ENCODE measurements around the gene ELK4. TPM values are rescaled to one million over a fixed set of nuclear protein-coding genes. Genes with fewer than 3 reads are reported as not detected.

ELK4 gene
- total and polyA plus RNA-seq, 2 of the 13 experiments (the other 11 are each of a cell fraction or from before 2014, with no cell fraction given), result 8.3 to 13.1 TPM

DNA sequence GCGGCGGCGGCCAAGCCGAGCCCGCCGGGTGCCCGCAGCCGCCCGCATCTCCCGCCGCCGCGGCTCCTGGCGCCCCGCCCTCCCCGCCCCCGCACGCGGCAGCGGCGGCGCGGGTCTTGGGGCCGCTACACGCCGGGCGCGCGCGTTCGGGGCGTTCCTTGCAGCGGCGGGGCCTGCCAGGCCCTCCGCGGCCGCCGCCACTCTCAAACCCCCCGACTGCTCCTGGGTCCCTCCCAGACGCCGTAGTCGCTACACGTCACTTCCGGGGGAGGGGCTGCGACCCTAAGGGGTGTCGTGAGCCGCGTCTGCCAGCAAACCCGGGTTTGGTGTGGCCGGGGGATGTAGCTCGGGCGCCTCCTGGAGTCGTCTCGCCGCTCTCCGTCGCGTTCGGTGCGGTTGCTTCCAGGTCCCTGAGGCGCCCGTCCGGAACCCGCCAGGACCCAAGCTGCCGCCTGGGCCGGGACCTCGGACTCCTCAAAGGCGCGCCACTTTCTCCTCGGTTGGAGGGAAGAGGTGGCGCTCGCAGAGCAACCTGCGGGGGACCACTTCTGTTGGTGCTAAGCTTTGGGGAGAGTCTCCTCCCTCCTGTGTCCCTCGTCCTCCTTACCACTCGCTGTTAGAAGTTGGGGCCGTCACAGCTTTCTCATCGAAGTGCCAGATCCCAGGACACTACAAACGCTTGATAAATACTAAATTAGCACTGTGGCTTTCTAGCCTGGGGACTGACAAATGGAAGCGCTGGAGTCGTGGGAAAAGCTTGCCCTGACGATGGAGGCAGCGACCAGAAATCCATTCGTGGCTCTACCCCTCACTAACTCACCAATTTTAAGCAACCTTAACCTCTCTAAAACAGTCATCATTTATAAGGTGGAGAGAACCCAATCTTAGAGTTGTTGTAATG lies at the start of gene ELK4 (continued):
- TF ChIP-seq, protein P1, sequence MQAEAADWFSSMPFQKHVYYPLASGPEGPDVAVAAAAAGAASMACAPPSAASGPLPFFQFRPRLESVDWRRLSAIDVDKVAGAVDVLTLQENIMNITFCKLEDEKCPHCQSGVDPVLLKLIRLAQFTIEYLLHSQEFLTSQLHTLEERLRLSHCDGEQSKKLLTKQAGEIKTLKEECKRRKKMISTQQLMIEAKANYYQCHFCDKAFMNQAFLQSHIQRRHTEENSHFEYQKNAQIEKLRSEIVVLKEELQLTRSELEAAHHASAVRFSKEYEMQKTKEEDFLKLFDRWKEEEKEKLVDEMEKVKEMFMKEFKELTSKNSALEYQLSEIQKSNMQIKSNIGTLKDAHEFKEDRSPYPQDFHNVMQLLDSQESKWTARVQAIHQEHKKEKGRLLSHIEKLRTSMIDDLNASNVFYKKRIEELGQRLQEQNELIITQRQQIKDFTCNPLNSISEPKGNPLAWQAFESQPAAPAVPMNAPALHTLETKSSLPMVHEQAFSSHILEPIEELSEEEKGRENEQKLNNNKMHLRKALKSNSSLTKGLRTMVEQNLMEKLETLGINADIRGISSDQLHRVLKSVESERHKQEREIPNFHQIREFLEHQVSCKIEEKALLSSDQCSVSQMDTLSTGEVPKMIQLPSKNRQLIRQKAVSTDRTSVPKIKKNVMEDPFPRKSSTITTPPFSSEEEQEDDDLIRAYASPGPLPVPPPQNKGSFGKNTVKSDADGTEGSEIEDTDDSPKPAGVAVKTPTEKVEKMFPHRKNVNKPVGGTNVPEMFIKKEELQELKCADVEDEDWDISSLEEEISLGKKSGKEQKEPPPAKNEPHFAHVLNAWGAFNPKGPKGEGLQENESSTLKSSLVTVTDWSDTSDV (CRISPR knock-in tag; IDR thresholded peaks at IDR 0.05), result no peak
- TF ChIP-seq ISL2 (CRISPR knock-in tag; IDR thresholded peaks at IDR 0.05) (peak; percentile 80), ZFP1 (CRISPR knock-in tag; IDR thresholded peaks at IDR 0.05) (0 out of 2 replicates have a peak, but pooled peaks have one; percentile 36), ZNF317 (CRISPR knock-in tag; IDR thresholded peaks at IDR 0.05) (peak; percentile 34; the same call in 1 of the 2 replicates), ZNF432 (CRISPR knock-in tag; IDR thresholded peaks at IDR 0.05; ENCODE audit: borderline replicate concordance) (no peak), ERF (CRISPR knock-in tag; IDR thresholded peaks at IDR 0.05) (peak; percentile 89), TSC22D2 (CRISPR knock-in tag; IDR thresholded peaks at IDR 0.05; ENCODE audit: borderline replicate concordance) (no peak), TCF7 (IDR thresholded peaks at IDR 0.05; ENCODE audit: low read depth) (no peak), TAF1 (CRISPR knock-in tag; IDR thresholded peaks at IDR 0.05) (peak; percentile 92), BRCA1 (CRISPR knock-in tag; IDR thresholded peaks at IDR 0.05) (no peak), ZNF777 (CRISPR knock-in tag; IDR thresholded peaks at IDR 0.05) (peak; percentile 66), NAIF1 (CRISPR knock-in tag; IDR thresholded peaks at IDR 0.05; ENCODE audit: borderline replicate concordance) (no peak), AGO1 (IDR thresholded peaks at IDR 0.05; ENCODE audit: low read depth, low read length, poor library complexity, severe bottlenecking) (peak; percentile 60), ZKSCAN5 (CRISPR knock-in tag; IDR thresholded peaks at IDR 0.05) (no peak), ZNF850 (CRISPR knock-in tag; conservative IDR thresholded peaks at IDR 0.05) (no peak), POLR2A (IDR thresholded peaks at IDR 0.05; ENCODE audit: insufficient read depth in 1 of 2, low read depth in 2 of 2, low read length in 2 of 2) (peak; percentile 90 to 98), FOXA3 (CRISPR knock-in tag; IDR thresholded peaks at IDR 0.05) (peak; percentile 64)
- TF ChIP-seq, protein P2, sequence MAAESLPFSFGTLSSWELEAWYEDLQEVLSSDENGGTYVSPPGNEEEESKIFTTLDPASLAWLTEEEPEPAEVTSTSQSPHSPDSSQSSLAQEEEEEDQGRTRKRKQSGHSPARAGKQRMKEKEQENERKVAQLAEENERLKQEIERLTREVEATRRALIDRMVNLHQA (CRISPR knock-in tag; IDR thresholded peaks at IDR 0.05), result no peak
- TF ChIP-seq, protein P3, sequence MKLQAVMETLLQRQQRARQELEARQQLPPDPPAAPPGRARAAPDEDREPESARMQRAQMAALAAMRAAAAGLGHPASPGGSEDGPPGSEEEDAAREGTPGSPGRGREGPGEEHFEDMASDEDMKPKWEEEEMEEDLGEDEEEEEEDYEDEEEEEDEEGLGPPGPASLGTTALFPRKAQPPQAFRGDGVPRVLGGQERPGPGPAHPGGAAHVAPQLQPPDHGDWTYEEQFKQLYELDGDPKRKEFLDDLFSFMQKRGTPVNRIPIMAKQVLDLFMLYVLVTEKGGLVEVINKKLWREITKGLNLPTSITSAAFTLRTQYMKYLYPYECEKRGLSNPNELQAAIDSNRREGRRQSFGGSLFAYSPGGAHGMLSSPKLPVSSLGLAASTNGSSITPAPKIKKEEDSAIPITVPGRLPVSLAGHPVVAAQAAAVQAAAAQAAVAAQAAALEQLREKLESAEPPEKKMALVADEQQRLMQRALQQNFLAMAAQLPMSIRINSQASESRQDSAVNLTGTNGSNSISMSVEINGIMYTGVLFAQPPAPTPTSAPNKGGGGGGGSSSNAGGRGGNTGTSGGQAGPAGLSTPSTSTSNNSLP (IDR thresholded peaks at IDR 0.05; ENCODE audit: low read depth, low read length), result no peak
- TF ChIP-seq, protein P4, sequence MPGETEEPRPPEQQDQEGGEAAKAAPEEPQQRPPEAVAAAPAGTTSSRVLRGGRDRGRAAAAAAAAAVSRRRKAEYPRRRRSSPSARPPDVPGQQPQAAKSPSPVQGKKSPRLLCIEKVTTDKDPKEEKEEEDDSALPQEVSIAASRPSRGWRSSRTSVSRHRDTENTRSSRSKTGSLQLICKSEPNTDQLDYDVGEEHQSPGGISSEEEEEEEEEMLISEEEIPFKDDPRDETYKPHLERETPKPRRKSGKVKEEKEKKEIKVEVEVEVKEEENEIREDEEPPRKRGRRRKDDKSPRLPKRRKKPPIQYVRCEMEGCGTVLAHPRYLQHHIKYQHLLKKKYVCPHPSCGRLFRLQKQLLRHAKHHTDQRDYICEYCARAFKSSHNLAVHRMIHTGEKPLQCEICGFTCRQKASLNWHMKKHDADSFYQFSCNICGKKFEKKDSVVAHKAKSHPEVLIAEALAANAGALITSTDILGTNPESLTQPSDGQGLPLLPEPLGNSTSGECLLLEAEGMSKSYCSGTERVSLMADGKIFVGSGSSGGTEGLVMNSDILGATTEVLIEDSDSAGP (CRISPR knock-in tag; IDR thresholded peaks at IDR 0.05; ENCODE audit: borderline replicate concordance), result peak; percentile 83
- TF ChIP-seq, protein P5, sequence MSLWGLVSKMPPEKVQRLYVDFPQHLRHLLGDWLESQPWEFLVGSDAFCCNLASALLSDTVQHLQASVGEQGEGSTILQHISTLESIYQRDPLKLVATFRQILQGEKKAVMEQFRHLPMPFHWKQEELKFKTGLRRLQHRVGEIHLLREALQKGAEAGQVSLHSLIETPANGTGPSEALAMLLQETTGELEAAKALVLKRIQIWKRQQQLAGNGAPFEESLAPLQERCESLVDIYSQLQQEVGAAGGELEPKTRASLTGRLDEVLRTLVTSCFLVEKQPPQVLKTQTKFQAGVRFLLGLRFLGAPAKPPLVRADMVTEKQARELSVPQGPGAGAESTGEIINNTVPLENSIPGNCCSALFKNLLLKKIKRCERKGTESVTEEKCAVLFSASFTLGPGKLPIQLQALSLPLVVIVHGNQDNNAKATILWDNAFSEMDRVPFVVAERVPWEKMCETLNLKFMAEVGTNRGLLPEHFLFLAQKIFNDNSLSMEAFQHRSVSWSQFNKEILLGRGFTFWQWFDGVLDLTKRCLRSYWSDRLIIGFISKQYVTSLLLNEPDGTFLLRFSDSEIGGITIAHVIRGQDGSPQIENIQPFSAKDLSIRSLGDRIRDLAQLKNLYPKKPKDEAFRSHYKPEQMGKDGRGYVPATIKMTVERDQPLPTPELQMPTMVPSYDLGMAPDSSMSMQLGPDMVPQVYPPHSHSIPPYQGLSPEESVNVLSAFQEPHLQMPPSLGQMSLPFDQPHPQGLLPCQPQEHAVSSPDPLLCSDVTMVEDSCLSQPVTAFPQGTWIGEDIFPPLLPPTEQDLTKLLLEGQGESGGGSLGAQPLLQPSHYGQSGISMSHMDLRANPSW (CRISPR knock-in tag; IDR thresholded peaks at IDR 0.05; ENCODE audit: borderline replicate concordance), result no peak
